Measurements from ENCODE around the gene ZDHHC19.

The ZDHHC19 gene

DNA sequence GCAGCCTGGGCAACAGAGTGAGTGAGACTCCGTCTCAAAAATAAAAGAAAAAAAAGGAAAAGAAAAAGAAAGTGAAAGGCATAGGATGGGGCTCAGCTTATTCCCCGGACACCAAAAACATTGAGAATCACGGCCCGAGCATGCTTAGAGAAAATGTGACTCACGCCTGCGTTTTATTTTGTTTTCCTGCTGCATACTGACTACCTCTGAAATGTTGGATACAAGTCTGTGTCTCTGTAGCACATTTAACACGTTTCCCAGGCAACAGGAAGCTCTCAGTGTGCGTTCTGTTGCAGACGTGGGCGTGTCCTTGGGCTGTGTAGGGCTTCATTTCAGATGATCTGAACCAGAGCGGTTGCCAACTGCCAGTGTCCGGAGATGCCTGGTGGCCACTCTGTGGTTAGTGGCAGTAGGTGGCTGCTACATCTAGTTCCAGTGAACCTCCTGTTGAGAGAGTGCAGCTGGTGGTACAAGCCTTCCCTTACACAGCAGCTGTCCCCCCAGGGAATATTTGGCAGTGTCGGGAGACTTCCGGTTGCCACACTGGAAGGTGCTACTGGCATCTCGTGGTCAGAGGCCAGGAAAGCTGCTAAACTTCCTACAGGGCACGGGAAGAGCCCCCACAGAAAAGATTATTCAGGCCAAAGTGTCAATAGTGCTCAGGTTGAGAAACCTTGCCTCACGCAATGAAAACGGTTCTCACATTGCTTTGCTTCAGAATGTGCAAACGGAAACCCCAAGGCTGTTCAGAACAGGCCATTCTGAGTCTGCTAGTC, 8.2 kb upstream of the ZDHHC19 start:
- peak; percentile 98 for DNase-seq (ENCODE audit: low read depth)
- TF ChIP-seq, protein P1, sequence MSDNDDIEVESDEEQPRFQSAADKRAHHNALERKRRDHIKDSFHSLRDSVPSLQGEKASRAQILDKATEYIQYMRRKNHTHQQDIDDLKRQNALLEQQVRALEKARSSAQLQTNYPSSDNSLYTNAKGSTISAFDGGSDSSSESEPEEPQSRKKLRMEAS (IDR thresholded peaks at IDR 0.05; ENCODE audit: low read depth, low read length) = peak; percentile 64
- TF ChIP-seq, protein P2, sequence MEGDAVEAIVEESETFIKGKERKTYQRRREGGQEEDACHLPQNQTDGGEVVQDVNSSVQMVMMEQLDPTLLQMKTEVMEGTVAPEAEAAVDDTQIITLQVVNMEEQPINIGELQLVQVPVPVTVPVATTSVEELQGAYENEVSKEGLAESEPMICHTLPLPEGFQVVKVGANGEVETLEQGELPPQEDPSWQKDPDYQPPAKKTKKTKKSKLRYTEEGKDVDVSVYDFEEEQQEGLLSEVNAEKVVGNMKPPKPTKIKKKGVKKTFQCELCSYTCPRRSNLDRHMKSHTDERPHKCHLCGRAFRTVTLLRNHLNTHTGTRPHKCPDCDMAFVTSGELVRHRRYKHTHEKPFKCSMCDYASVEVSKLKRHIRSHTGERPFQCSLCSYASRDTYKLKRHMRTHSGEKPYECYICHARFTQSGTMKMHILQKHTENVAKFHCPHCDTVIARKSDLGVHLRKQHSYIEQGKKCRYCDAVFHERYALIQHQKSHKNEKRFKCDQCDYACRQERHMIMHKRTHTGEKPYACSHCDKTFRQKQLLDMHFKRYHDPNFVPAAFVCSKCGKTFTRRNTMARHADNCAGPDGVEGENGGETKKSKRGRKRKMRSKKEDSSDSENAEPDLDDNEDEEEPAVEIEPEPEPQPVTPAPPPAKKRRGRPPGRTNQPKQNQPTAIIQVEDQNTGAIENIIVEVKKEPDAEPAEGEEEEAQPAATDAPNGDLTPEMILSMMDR (IDR thresholded peaks at IDR 0.05; ENCODE audit: low read depth, low read length) = no peak
- peak; percentile 52 for TF ChIP-seq MYC (IDR thresholded peaks at IDR 0.05; ENCODE audit: low read depth, low read length)
- peak; percentile 46 for TF ChIP-seq POLR2A (IDR thresholded peaks at IDR 0.05; ENCODE audit: extremely low read depth, insufficient read length)
- peak overlapping the region; percentile 58 for H3K4me3 ChIP-seq (ENCODE audit: low read depth, low read length)

DNA sequence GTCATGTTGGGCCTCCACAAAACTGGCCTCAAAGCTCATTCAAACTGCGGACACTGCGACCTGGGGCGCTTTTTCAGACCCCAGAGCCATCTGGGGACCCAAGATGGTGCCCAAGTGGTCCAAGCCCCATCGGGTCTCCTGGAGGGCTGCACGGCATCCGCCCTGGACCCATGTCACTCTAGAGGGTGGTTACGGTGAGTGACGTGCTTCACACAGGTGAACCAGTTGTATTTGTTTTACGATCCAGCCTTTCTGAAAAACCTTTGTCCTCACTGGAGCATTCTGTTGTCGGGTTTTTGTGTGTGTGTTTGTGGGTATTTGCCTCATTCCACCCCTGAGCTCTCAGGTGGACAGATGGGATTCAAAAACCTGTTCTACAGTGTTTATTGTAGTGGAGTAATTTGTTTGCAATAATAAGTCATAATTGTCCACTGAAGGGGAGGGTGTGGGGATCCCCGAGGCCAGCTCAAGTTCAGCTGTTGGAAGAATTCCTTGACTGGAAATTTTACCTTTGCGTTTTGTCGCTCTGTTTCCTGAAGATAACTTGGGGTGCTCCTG, 7.0 kb upstream of the ZDHHC19 start:
- TF ChIP-seq POLR2A (IDR thresholded peaks at IDR 0.05; ENCODE audit: extremely low read depth, insufficient read length) (no peak), MYC (IDR thresholded peaks at IDR 0.05; ENCODE audit: low read depth, low read length) (no peak)
- TF ChIP-seq, protein P1 (IDR thresholded peaks at IDR 0.05; ENCODE audit: low read depth, low read length) = no peak
- TF ChIP-seq, protein P2 (IDR thresholded peaks at IDR 0.05; ENCODE audit: low read depth, low read length) = no peak
- peak overlapping the region; percentile 12 for H3K4me3 ChIP-seq (ENCODE audit: low read depth, low read length)
- DNase-seq (ENCODE audit: low read depth) = no peak

DNA sequence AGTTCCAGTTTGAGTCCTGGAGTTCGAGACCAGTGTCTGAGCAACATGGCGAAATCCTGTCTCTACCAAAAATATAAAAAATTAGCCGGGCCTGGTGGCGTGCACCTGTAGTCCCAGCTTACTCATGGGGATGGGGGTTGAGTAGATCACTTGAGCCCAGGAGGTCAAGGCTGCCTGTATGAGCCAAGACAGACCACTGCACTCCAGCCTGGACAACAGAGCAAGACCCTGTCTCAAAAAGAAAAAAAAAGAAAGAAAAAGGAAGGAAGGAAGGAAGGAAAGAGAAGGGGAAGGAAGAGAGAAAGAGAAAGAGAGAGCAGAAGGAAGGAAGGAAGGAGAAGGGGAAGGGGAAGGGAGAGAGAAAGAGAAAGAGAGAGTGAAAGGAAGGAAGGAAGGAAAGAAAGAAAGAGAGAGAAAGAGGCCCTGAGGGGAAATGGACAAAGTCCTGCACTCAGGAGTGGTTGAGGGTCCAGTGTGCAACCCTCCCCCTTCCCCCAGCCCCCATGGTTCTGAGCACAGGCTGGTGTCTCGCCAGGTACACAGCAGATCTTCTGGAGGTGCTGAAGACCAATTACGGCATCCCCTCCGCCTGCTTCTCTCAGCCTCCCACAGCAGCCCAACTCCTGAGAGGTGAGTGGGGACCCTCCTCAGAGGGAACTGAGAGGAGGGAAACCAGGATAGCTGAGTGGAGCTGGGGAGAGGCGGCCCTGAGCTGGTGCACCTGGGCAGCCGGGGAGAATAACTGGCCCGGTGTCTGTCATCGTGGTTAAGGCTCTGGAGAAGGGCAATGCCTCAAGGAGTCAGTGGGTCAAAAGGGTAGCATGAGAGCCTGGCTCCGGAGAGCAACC, 6.3 kb upstream of the ZDHHC19 start:
- TF ChIP-seq POLR2A (IDR thresholded peaks at IDR 0.05; ENCODE audit: extremely low read depth, insufficient read length) = no peak
- TF ChIP-seq, protein P1 (IDR thresholded peaks at IDR 0.05; ENCODE audit: low read depth, low read length) = no peak
- TF ChIP-seq, protein P2 (IDR thresholded peaks at IDR 0.05; ENCODE audit: low read depth, low read length) = no peak
- no peak for TF ChIP-seq MYC (IDR thresholded peaks at IDR 0.05; ENCODE audit: low read depth, low read length)
- no peak for DNase-seq (ENCODE audit: low read depth)
- H3K4me3 ChIP-seq (ENCODE audit: low read depth, low read length) = no peak overlapping the region

DNA sequence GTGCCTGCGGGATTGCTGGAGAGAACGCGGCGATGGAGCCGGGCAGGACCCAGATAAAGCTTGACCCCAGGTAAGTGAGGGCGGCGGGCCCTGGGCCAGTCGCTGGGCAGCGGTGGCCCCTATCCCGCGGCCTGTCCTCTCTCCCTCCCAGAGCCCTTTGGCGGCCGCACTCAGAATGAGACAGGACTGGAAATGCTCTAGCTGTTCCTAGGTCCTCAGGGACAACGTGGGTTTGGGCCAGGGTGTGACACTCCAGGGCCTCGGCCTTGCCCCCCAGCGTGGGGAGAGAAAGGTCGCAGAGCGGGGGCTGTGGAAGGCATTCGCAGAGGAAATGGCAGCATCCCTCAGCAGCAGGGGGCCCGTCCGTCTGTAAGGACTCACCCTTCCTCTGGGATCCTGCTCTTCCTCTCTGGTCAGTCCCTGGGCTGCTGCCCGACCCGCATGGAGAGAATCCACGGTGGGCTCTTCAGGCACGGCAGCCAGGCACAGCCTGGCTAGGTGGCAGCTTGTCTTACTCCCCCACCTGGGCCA, 5.5 kb upstream of the ZDHHC19 start:
- no peak overlapping the region for H3K4me3 ChIP-seq (ENCODE audit: low read depth, low read length)
- DNase-seq (ENCODE audit: low read depth) = no peak
- TF ChIP-seq, protein P2 (IDR thresholded peaks at IDR 0.05; ENCODE audit: low read depth, low read length) = no peak
- TF ChIP-seq POLR2A (IDR thresholded peaks at IDR 0.05; ENCODE audit: extremely low read depth, insufficient read length) (no peak), MYC (IDR thresholded peaks at IDR 0.05; ENCODE audit: low read depth, low read length) (no peak)
- TF ChIP-seq, protein P1 (IDR thresholded peaks at IDR 0.05; ENCODE audit: low read depth, low read length) = no peak

DNA sequence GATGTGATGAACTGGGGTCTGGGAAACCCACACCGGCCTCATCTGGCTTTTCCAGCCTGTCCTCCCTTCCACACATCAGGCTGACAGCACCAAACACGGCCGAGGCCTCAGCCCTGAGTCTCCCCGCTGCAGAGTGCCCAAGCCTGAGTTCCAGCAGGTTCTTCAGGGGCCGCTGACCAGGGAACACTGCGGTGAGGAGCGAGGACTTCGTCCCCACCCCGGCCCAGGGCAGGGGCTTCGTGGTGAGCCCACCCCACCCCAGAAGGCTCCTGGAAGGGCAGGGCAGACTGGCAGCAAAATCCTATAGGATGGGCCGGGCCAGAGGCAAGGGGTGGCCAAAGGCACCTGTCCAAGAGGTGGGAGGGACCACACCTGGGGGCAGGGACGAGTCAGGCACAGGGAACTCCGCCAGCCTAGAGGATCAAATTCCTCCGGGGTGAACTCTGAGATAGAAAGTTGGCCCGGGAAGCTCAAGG, 4.9 kb upstream of the ZDHHC19 start, which contains the start of gene SLC51A:
TSS of gene SLC51A (plus strand) at position 446 of the 476 bp plus-strand sequence. CDS start 179 bp downstream, outside the sequence.
- no peak within 1 kb of the TSS for H3K4me3 ChIP-seq (ENCODE audit: low read depth, low read length)
- DNase-seq (ENCODE audit: low read depth) = no peak
- TF ChIP-seq, protein P2 (IDR thresholded peaks at IDR 0.05; ENCODE audit: low read depth, low read length) = no peak
- TF ChIP-seq POLR2A (IDR thresholded peaks at IDR 0.05; ENCODE audit: extremely low read depth, insufficient read length) (no peak), MYC (IDR thresholded peaks at IDR 0.05; ENCODE audit: low read depth, low read length) (no peak)
- TF ChIP-seq, protein P1 (IDR thresholded peaks at IDR 0.05; ENCODE audit: low read depth, low read length) = no peak

Data from NB4 (cell line).